Endometrial microvascular endothelial cells (primary cell): ENCODE data around the gene SH3TC2. TPM values are rescaled to one million over a fixed set of nuclear protein-coding genes. Genes with fewer than 3 reads are reported as not detected.

Experiments used
- in situ Hi-C: cut with HindIII; loops from 2 replicates; pipeline ENCODE4 v1.10.0; 2017; ENCODE audit warnings: low sequenced_read_pairs, low pct_unique_long_range_greater_than_20kb; ENCODE audit errors: inconsistent ontology term
- total RNA-seq: library from RNA; depleted of rRNA; stranded (reverse); fragments of >200 nt; gene quantifications from one replicate; pipeline ENCODE4 v1.2.3, GENCODE V29; 2015; ENCODE audit errors: inconsistent ontology term

SH3TC2 gene
- total RNA-seq, 1 donor from 2014 or later = 1.4 TPM

- in situ Hi-C loops = no loop called here
These were observed 25.0 kb downstream of the SH3TC2 start for GRCh38 chr5:149037817-149038216.

GRCh38 chr5:149036970-149037369 lies 25.9 kb downstream of the SH3TC2 start:
- in situ Hi-C loops = no loop called here

- in situ Hi-C loops = no loop called here
These were observed 26.7 kb downstream of the SH3TC2 start for GRCh38 chr5:149036168-149036567.

- in situ Hi-C loops = no loop called here
These were observed 27.5 kb downstream of the SH3TC2 start for GRCh38 chr5:149035372-149035790.

- in situ Hi-C loops = no loop called here
These were observed 31.9 kb downstream of the SH3TC2 start for GRCh38 chr5:149030838-149031397.

GRCh38 chr5:149030392-149030791 lies 32.5 kb downstream of the SH3TC2 start:
- in situ Hi-C loops = no loop called here

GRCh38 chr5:149028984-149029383 lies 33.9 kb downstream of the SH3TC2 start:
- in situ Hi-C loops = no loop called here

GRCh38 chr5:149028161-149028560 lies 34.7 kb downstream of the SH3TC2 start:
- in situ Hi-C loops = no loop called here

- in situ Hi-C loops = no loop called here
These were observed 35.2 kb downstream of the SH3TC2 start for GRCh38 chr5:149027636-149028035.

- in situ Hi-C loops = no loop called here
These were observed 37.9 kb downstream of the SH3TC2 start for GRCh38 chr5:149024943-149025342.

- in situ Hi-C loops = no loop called here
These were observed 38.4 kb downstream of the SH3TC2 start for GRCh38 chr5:149024477-149024876.

- in situ Hi-C loops = no loop called here
These were observed 40.7 kb downstream of the SH3TC2 start for GRCh38 chr5:149022200-149022599.

- in situ Hi-C loops = no loop called here
These were observed 43.2 kb downstream of the SH3TC2 start for GRCh38 chr5:149019679-149020078.

- in situ Hi-C loops = no loop called here
These were observed 43.9 kb downstream of the SH3TC2 start for GRCh38 chr5:149018909-149019443.

- in situ Hi-C loops = no loop called here
These were observed 45.2 kb downstream of the SH3TC2 start for GRCh38 chr5:149017636-149018035.

- in situ Hi-C loops = no loop called here
These were observed 47.3 kb downstream of the SH3TC2 start for GRCh38 chr5:149015561-149015960.

GRCh38 chr5:149015126-149015525 lies 47.7 kb downstream of the SH3TC2 start:
- in situ Hi-C loops = no loop called here

GRCh38 chr5:149014571-149015031 lies 48.3 kb downstream of the SH3TC2 start:
- in situ Hi-C loops = no loop called here

GRCh38 chr5:149013796-149014195 lies 49.1 kb downstream of the SH3TC2 start:
- in situ Hi-C loops = no loop called here

- in situ Hi-C loops = no loop called here
These were observed 50.5 kb downstream of the SH3TC2 start for GRCh38 chr5:149012350-149012749.

GRCh38 chr5:149011728-149012127 lies 51.1 kb downstream of the SH3TC2 start:
- in situ Hi-C loops = no loop called here
